SU-DHL-6 (cell line): ENCODE data around the gene TEKT1.

Experiments used
- H2AFZ ChIP-seq: fragments of 200-600 bp; sonication (generic); 2 replicates; pipeline ENCODE4 v1.6.1; 2014; ENCODE audit warnings: low read depth, mild to moderate bottlenecking, moderate library complexity, mixed read lengths, antibody characterized with exemption, low read length; ENCODE audit not compliant: severe bottlenecking
- H3F3A ChIP-seq: fragments of 200-600 bp; shearing (Covaris generic); 2 replicates; pipeline ENCODE4 v1.6.0; 2016; ENCODE audit warnings: antibody characterized with exemption, mild to moderate bottlenecking; ENCODE audit not compliant: insufficient read depth
- H3K27ac ChIP-seq: fragments of 200-600 bp; sonication (generic); 2 replicates; pipeline ENCODE4 v1.5.1; 2016; ENCODE audit warnings: low read depth, mild to moderate bottlenecking, low read length, moderate library complexity, mixed read lengths
- H3K27me3 ChIP-seq: fragments of 200-600 bp; sonication (generic), shearing (Covaris generic); 2 replicates; pipeline ENCODE4 v1.6.0; 2014; ENCODE audit warnings: mild to moderate bottlenecking, low read length
- H3K36me3 ChIP-seq: fragments of 200-600 bp; sonication (generic); 2 replicates; pipeline ENCODE4 v1.6.1; 2014; ENCODE audit warnings: mild to moderate bottlenecking, low read length, mixed read lengths
- H3K4me2 ChIP-seq: fragments of 300-600, 200-600 bp; shearing (Covaris generic), sonication (generic); 2 replicates; pipeline ENCODE4 v1.6.0; 2014; ENCODE audit warnings: low read length, low read depth, mild to moderate bottlenecking; ENCODE audit not compliant: poor library complexity, severe bottlenecking
- H3K4me3 ChIP-seq: fragments of 200-600 bp; sonication (generic); 2 replicates; pipeline ENCODE4 v1.5.1; 2014; ENCODE audit warnings: antibody characterized with exemption, low read length, mild to moderate bottlenecking, mixed read lengths; ENCODE audit not compliant: insufficient read depth, poor library complexity, severe bottlenecking
- H3K79me2 ChIP-seq: fragments of 200-600 bp; sonication (generic); 2 replicates; pipeline ENCODE4 v1.6.1; 2014; ENCODE audit warnings: mild to moderate bottlenecking, low read length, moderate library complexity; ENCODE audit not compliant: insufficient read depth
- H3K9ac ChIP-seq: fragments of 200-600 bp; sonication (generic); 2 replicates; pipeline ENCODE4 v1.7.0; 2014; ENCODE audit warnings: mild to moderate bottlenecking, low read length
- H3K9me2 ChIP-seq: fragments of 200-600 bp; sonication (generic); replicated peaks from 2 replicates; pipeline ENCODE4 v1.6.1; 2014; ENCODE audit warnings: low read length; ENCODE audit not compliant: insufficient read depth
- H3K9me3 ChIP-seq: fragments of 200-600 bp; sonication (generic); 2 replicates; pipeline ENCODE4 v1.6.1; 2014; ENCODE audit warnings: low read length, mixed read lengths; ENCODE audit not compliant: insufficient read depth
- H4K20me1 ChIP-seq: fragments of 200-600 bp; sonication (generic); 2 replicates; pipeline ENCODE4 v1.6.1; 2014; ENCODE audit warnings: low read depth, mild to moderate bottlenecking, antibody characterized with exemption, low read length, moderate library complexity, mixed read lengths
- CTCF ChIP-seq: fragments of 200-600 bp; sonication (generic); IDR thresholded peaks from one replicate; pipeline ENCODE4 v1.5.1; 2017; ENCODE audit warnings: antibody characterized with exemption, mild to moderate bottlenecking, low read length, moderate library complexity; ENCODE audit not compliant: insufficient read depth, poor library complexity, severe bottlenecking
- EZH2phosphoT487 ChIP-seq: fragments of 200-600 bp; sonication (generic), shearing (Covaris generic); conservative IDR thresholded peaks from 2 replicates; pipeline ENCODE4 v1.6.1; 2018; ENCODE audit warnings: mild to moderate bottlenecking, antibody characterized with exemption, low read length, moderate library complexity, mixed read lengths

TEKT1 gene

GRCh38 chr17:6768447-6768846 lies 63.1 kb downstream of the TEKT1 start:
- TF ChIP-seq CTCF (no peak), EZH2phosphoT487 (no peak)
- no peaks in the 10 kb centered on the region for H4K20me1 ChIP-seq
- peaks cover 20% of the 10 kb centered on the region; the same call in 1 of the 2 replicates for H3K9me3 ChIP-seq
- no peak overlapping the region for H3K4me3 ChIP-seq
- H3K9ac ChIP-seq: no peak overlapping the region
- no peak overlapping the region for H3K27ac ChIP-seq
- H3K4me2 ChIP-seq: no peak overlapping the region
- H3K9me2 ChIP-seq: no peaks in the 10 kb centered on the region
- no peaks in the 10 kb centered on the region for H3F3A ChIP-seq
- no peaks in the 10 kb centered on the region for H3K27me3 ChIP-seq
- no peaks in the 10 kb centered on the region for H3K79me2 ChIP-seq
- no peak overlapping the region for H2AFZ ChIP-seq
- H3K36me3 ChIP-seq: peaks cover 6% of the 10 kb centered on the region; the same call in 1 of the 2 replicates

- H3K9ac ChIP-seq: no peak overlapping the region
- no peaks in the 10 kb centered on the region for H3F3A ChIP-seq
- H3K4me2 ChIP-seq: no peak overlapping the region
- H3K27ac ChIP-seq: no peak overlapping the region
- H3K9me2 ChIP-seq: no peaks in the 10 kb centered on the region
- no peak for TF ChIP-seq CTCF
- no peak for TF ChIP-seq EZH2phosphoT487
- H3K27me3 ChIP-seq: 0 out of 2 replicates have a peak, but pooled peaks cover 4% of the 10 kb centered on the region
- no peaks in the 10 kb centered on the region for H4K20me1 ChIP-seq
- H3K79me2 ChIP-seq: no peaks in the 10 kb centered on the region
- H3K4me3 ChIP-seq: no peak overlapping the region
- H2AFZ ChIP-seq: no peak overlapping the region
- no peaks in the 10 kb centered on the region for H3K9me3 ChIP-seq
- H3K36me3 ChIP-seq: no peaks in the 10 kb centered on the region
Observed at GRCh38 chr17:6761779-6762178, 69.8 kb downstream of the TEKT1 start.

GRCh38 chr17:6757747-6758146 lies 73.8 kb downstream of the TEKT1 start:
- no peak overlapping the region for H3K9ac ChIP-seq
- no peaks in the 10 kb centered on the region for H3K79me2 ChIP-seq
- TF ChIP-seq CTCF (no peak), EZH2phosphoT487 (no peak)
- no peaks in the 10 kb centered on the region for H3K9me2 ChIP-seq
- 0 out of 2 replicates have a peak, but pooled peaks cover 4% of the 10 kb centered on the region for H3K27me3 ChIP-seq
- H4K20me1 ChIP-seq: no peaks in the 10 kb centered on the region
- H3F3A ChIP-seq: no peaks in the 10 kb centered on the region
- no peak overlapping the region for H2AFZ ChIP-seq
- no peaks in the 10 kb centered on the region for H3K36me3 ChIP-seq
- no peak overlapping the region for H3K4me3 ChIP-seq
- H3K4me2 ChIP-seq: no peak overlapping the region
- H3K27ac ChIP-seq: no peak overlapping the region
- no peaks in the 10 kb centered on the region for H3K9me3 ChIP-seq
